AG04450 (cell line): ENCODE data around the gene CDCP2. TPM values are rescaled to one million over a fixed set of nuclear protein-coding genes. Genes with fewer than 3 reads are reported as not detected.
"Not testable (repeated sequence)": the region's sequence is repeated elsewhere in the genome, so short reads cannot be mapped to it uniquely, and the experiment has no call there.

ENCODE experiments used
- CTCF ChIA-PET: fragments of 300-600, 350-600 bp; formaldehyde crosslinking; extraction: SDS; loops from one replicate; lab custom pipeline; 2022; ENCODE audit warnings: antibody characterized with exemption, inconsistent platforms; lab: Charles Lee
- POLR2A ChIA-PET: fragments of 350-600 bp; formaldehyde crosslinking; extraction: SDS; loops from one replicate; lab custom pipeline; 2021; ENCODE audit warnings: antibody characterized with exemption, inconsistent platforms; lab: Yijun Ruan, JAX
- DNase-seq: peaks from one replicate; pipeline ENCODE4 v3.0.0-alpha.2; 2011; ENCODE audit warnings: low read depth, low spot score
- H3K27ac ChIP-seq: one replicate; pipeline ENCODE4 v1.5.1; 2012; ENCODE audit warnings: low read depth, low read length, control low read depth
- H3K27me3 ChIP-seq: one replicate; pipeline ENCODE4 v1.6.0; 2012; ENCODE audit warnings: low read length; ENCODE audit not compliant: control insufficient read depth, insufficient read depth
- H3K4me3 ChIP-seq: 2 replicates; pipeline ENCODE4 v1.5.1; 2011; ENCODE audit warnings: mild to moderate bottlenecking, low read depth, low read length, control low read depth
- H3K9me3 ChIP-seq: 2 replicates; pipeline ENCODE4 v1.5.1; 2012; ENCODE audit warnings: low read length; ENCODE audit not compliant: control insufficient read depth, insufficient read depth
- CTCF ChIP-seq: IDR thresholded peaks from 2 replicates; pipeline ENCODE4 v1.5.1; 2011; ENCODE audit warnings: low read depth, low read length, control low read depth, inconsistent platforms
- polyA plus RNA-seq: library from polyadenylated mRNA; depleted of rRNA; stranded (reverse); fragments of >200 nt; gene quantifications from 2 replicates; pipeline ENCODE4 v1.2.3, GENCODE V29; 2011

Gene CDCP2
- polyA plus RNA-seq, 1 experiment = not detected

DNA sequence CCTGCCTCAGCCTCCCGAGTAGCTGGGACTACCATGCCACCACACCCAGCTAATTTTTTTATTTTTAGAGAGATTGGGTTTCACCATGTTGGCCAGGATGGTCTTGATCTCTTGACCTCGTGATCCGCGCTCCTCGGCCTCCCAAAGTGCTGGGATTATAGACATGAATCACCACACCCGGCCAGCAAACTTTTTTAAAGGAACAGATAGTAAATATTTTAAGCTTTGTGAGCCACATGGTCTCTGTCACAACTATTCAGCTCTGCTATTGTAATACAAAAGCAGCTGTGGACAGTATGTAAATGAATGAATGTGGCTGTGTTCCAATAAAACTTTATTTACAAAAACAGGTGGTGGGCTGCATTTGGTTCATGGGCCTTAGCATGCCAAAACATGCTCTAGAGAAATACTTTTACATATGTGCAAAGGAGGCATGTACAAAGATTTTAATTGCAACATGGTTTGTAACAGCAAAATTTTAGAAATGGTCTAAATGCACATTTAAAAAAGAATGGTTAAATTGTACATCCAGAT, 47.0 kb downstream of the CDCP2 start:
- POLR2A ChIA-PET = no interaction called here
- Histone ChIP-seq H3K9me3 (no peaks in the 10 kb centered on the region), H3K27me3 (no peaks in the 10 kb centered on the region), H3K27ac (no peak overlapping the region), H3K4me3 (no peak overlapping the region)
- DNase-seq = no peak
- TF ChIP-seq CTCF = no peak
- CTCF ChIA-PET = interaction anchor here (1.2 kb wide), 1 partner anchor 9 kb away, joined by 3 read pairs; no protein-coding TSS in a partner anchor

DNA sequence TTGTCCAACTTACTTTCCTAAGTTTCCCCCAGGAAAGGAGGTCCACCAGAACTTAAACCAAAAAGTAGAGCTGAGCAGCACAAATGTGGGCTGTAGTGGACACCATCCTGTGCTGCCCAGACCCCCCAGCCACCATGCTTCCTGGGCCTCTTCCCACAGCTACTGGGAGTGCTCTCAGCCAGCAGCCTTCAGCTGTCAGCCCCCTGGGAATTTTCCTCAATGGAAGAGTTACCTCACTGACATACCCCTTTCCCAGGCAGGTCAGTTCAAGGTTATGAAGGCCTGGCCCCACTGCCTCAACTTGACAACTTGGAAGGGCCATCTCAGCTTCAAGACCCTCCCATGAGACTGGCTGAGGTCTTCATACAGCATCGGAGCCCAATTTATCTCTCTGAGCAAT, 47.7 kb downstream of the CDCP2 start:
- CTCF ChIA-PET = interaction anchor here (0.6 to 1.2 kb wide), 2 partner anchors 10 to 27 kb away, joined by 3 read pairs; no protein-coding TSS in a partner anchor
- no peak overlapping the region for H3K27ac ChIP-seq
- H3K27me3 ChIP-seq = no peaks in the 10 kb centered on the region
- H3K9me3 ChIP-seq = no peaks in the 10 kb centered on the region
- POLR2A ChIA-PET = no interaction called here
- DNase-seq = no peak
- TF ChIP-seq CTCF = no peak
- no peak overlapping the region for H3K4me3 ChIP-seq

DNA sequence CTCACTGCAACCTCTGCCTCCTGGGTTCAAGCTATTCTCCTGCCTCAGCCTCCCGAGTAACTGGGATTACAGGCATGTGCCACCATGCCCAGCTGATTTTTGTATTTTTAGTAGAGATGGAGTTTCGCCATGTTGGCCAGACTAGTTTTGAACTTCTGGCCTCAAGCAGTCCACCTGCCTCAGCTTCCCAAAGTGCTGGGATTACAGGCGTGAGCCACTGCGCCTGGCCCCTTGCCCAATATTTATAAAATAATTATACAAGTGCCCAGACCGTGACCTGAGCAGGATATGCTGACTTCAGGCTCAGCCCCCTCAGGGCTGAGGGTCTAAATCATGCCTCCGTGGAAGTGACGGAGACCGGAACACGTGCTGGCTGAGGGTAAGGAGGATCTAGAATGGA, 48.2 kb downstream of the CDCP2 start:
- H3K4me3 ChIP-seq, H3K27me3 ChIP-seq, H3K9me3 ChIP-seq, POLR2A ChIA-PET, H3K27ac ChIP-seq, DNase-seq: not testable (repeated sequence)
- CTCF ChIA-PET = interaction anchor here (1.2 kb wide), 1 partner anchor 10 kb away, joined by 3 read pairs; no protein-coding TSS in a partner anchor

- ChIA-PET CTCF (no interaction called here), POLR2A (no interaction called here)
- Histone ChIP-seq H3K4me3 (no peak overlapping the region), H3K27ac (no peak overlapping the region), H3K27me3 (no peaks in the 10 kb centered on the region), H3K9me3 (no peaks in the 10 kb centered on the region)
- TF ChIP-seq CTCF = no peak
- no peak for DNase-seq
These were observed 49.4 kb downstream of the CDCP2 start for GRCh38 chr1:54103414-54103813.

DNA sequence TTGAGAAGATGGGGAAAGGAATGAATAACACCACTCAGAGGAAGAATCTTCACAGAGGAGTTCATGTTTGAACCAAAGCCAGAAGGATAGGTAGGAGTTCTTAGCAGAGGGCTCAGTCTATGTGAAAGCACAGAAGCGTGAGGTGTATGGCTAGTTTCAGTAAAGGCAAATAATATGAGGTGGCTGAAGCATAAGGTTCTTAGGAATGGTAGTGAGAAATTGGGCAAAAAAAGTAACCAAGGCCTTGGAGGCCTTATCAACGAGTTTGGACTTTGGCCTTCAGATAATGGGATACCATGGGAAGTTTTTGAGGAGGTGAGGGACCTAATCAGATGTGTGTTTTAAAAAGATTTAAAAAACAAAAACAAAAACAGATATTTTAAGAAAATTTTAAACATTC, 52.3 kb downstream of the CDCP2 start:
- POLR2A ChIA-PET = no interaction called here
- Histone ChIP-seq H3K27me3 (no peaks in the 10 kb centered on the region), H3K4me3 (no peak overlapping the region), H3K27ac (no peak overlapping the region), H3K9me3 (no peaks in the 10 kb centered on the region)
- no peak for TF ChIP-seq CTCF
- CTCF ChIA-PET = no interaction called here
- DNase-seq = no peak
